Esophagus muscularis mucosa (tissue), 4 donors: ENCODE data around the gene ATP10A. TPM values are rescaled to one million over a fixed set of nuclear protein-coding genes. Genes with fewer than 3 reads are reported as not detected.

ENCODE experiments used
- DNase-seq: peaks from one replicate; pipeline ENCODE4 v3.0.0-alpha.2; 2017; ENCODE audit errors: extremely low spot score
- H3K27ac ChIP-seq, 4 donors: fragments of 200-600 bp; sonication (generic); replicated peaks in 1 of 4; 1 replicate in 3 of 4; 2 replicates in 1 of 4; pipeline ENCODE4 v1.5.1; 2016 to 2019; ENCODE audit warnings: mild to moderate bottlenecking in 1 of 4
- H3K27me3 ChIP-seq, 4 donors: fragments of 200-600 bp; sonication (generic); one replicate each; pipeline versions ENCODE4 v1.5.1 to v1.6.0; 2016 to 2019
- H3K36me3 ChIP-seq, 4 donors: fragments of 200-600 bp; sonication (generic); one replicate each; pipeline ENCODE4 v1.5.1; 2016 to 2019
- H3K4me1 ChIP-seq, 4 donors: fragments of 200-600 bp; sonication (generic); one replicate each; pipeline ENCODE4 v1.5.1; 2016 to 2019
- H3K4me3 ChIP-seq, 4 donors: fragments of 200-600 bp; sonication (generic); 1 replicate in 2 of 4; 2 replicates in 2 of 4; pipeline ENCODE4 v1.5.1; 2016 to 2019; ENCODE audit warnings: mild to moderate bottlenecking in 4 of 4, moderate library complexity in 1 of 4
- H3K9me3 ChIP-seq, 4 donors: fragments of 200-600 bp; sonication (generic); 1 replicate in 3 of 4; 2 replicates in 1 of 4; pipeline ENCODE4 v1.5.1; 2016 to 2019
- CTCF ChIP-seq, 3 experiments: fragments of 200-600 bp in 2 of 3; fragments of 450-650 bp in 1 of 3; sonication (generic) in 2 of 3; IDR thresholded peaks; one replicate each; pipeline ENCODE4 v1.5.1; 2017 to 2019; ENCODE audit warnings: antibody characterized with exemption in 3 of 3, mild to moderate bottlenecking in 2 of 3, moderate library complexity in 1 of 3
- EP300 ChIP-seq: sonication (generic); formaldehyde crosslinking; IDR thresholded peaks from one replicate; pipeline ENCODE4 v1.6.1; 2017; ENCODE audit warnings: antibody characterized with exemption
- POLR2A ChIP-seq: fragments of 450-650 bp; IDR thresholded peaks from one replicate; pipeline ENCODE4 v1.6.1; 2017; ENCODE audit warnings: antibody characterized with exemption, moderate library complexity, mild to moderate bottlenecking, low read depth
- POLR2AphosphoS5 ChIP-seq, 2 donors: sonication (generic); formaldehyde crosslinking; IDR thresholded peaks; one replicate each; pipeline ENCODE4 v1.6.1; 2017; ENCODE audit warnings: antibody characterized with exemption in 2 of 2
- WGBS: methylation state at CpG from one replicate; pipeline ENCODE4 v1.1.5; 2018; 5-methylcytosine and 5-hydroxymethylcytosine counted together
- intact Hi-C: fragments of 100-400 bp; cut with DNase I; formaldehyde crosslinking; loops from one replicate; pipeline ENCODE4 v1.15.1; 2023
- total RNA-seq, 4 donors: library from RNA; depleted of rRNA; stranded (reverse); fragments of >200 nt; gene quantifications; one replicate each; pipeline versions ENCODE4 v1.1.0 to v1.2.1, GENCODE V29; 2016

Gene ATP10A
- total RNA-seq, 4 donors from 2014 or later, result 23.9 to 51.9 (median 32.6) TPM

- H3K9me3 ChIP-seq, result no peaks in the 10 kb centered on the region
- intact Hi-C loops, result no loop called here
- peaks cover 0 to 12% (median under 1%) of the 10 kb centered on the region in 4 donors for H3K36me3 ChIP-seq
- H3K4me1 ChIP-seq, result peaks cover 15 to 44% (median 42%) of the 10 kb centered on the region in 4 donors
- H3K4me3 ChIP-seq, result no peak overlapping the region
- DNase-seq, result no peak
- no peak for TF ChIP-seq POLR2AphosphoS5 (IDR thresholded peaks at IDR 0.05)
- TF ChIP-seq CTCF (IDR thresholded peaks at IDR 0.05), result no peak
- TF ChIP-seq POLR2A, result no peak
- no peak for TF ChIP-seq EP300
- 90% methylated on average over 6 of the region's 6 CpGs for WGBS
- no peak overlapping the region for H3K27ac ChIP-seq
- H3K27me3 ChIP-seq, result no peaks in the 10 kb centered on the region
Observed at GRCh38 chr15:25732191-25732590, 130.9 kb downstream of the ATP10A start.

GRCh38 chr15:25731411-25731810 lies 131.7 kb downstream of the ATP10A start:
- TF ChIP-seq CTCF (IDR thresholded peaks at IDR 0.05), result no peak
- TF ChIP-seq POLR2A, result no peak
- no peak for TF ChIP-seq POLR2AphosphoS5 (IDR thresholded peaks at IDR 0.05)
- TF ChIP-seq EP300, result no peak
- Histone ChIP-seq H3K4me1 (peaks cover 10 to 37% (median 35%) of the 10 kb centered on the region in 4 donors), H3K9me3 (no peaks in the 10 kb centered on the region), H3K27ac (no peak overlapping the region), H3K36me3 (peaks cover 0 to 12% (median 2%) of the 10 kb centered on the region in 4 donors), H3K27me3 (no peaks in the 10 kb centered on the region), H3K4me3 (no peak overlapping the region)
- peak; percentile 55 for DNase-seq
- intact Hi-C loops, result no loop called here
- 84% methylated on average over 2 of the region's 2 CpGs for WGBS

GRCh38 chr15:25730918-25731317 lies 132.2 kb downstream of the ATP10A start:
- Histone ChIP-seq H3K36me3 (peaks cover 0 to 15% (median 2%) of the 10 kb centered on the region in 4 donors), H3K27me3 (no peaks in the 10 kb centered on the region), H3K4me3 (no peak overlapping the region), H3K9me3 (no peaks in the 10 kb centered on the region), H3K27ac (no peak overlapping the region), H3K4me1 (peaks cover 8 to 32% (median 30%) of the 10 kb centered on the region in 4 donors)
- TF ChIP-seq CTCF (IDR thresholded peaks at IDR 0.05), result no peak
- TF ChIP-seq EP300, result no peak
- TF ChIP-seq POLR2AphosphoS5 (IDR thresholded peaks at IDR 0.05), result no peak
- TF ChIP-seq POLR2A, result no peak
- no peak for DNase-seq
- WGBS, result 84% methylated on average over 6 of the region's 6 CpGs
- intact Hi-C loops, result no loop called here

- Histone ChIP-seq H3K4me3 (no peak overlapping the region), H3K9me3 (no peaks in the 10 kb centered on the region), H3K4me1 (peaks cover 0 to 11% (median 9%) of the 10 kb centered on the region in 4 donors), H3K27me3 (no peaks in the 10 kb centered on the region), H3K27ac (no peak overlapping the region), H3K36me3 (peaks cover 0 to 30% (median 16%) of the 10 kb centered on the region in 4 donors)
- WGBS, result 87% methylated on average over 15 of the region's 15 CpGs
- no peak for TF ChIP-seq POLR2AphosphoS5 (IDR thresholded peaks at IDR 0.05)
- TF ChIP-seq POLR2A, result no peak
- TF ChIP-seq CTCF (IDR thresholded peaks at IDR 0.05), result no peak
- TF ChIP-seq EP300, result no peak
- intact Hi-C loops, result no loop called here
- DNase-seq, result peak; percentile 53
Observed at GRCh38 chr15:25728816-25729215, 134.3 kb downstream of the ATP10A start.
